ENCODE data around the gene GRAMD2A.

The GRAMD2A gene

DNA sequence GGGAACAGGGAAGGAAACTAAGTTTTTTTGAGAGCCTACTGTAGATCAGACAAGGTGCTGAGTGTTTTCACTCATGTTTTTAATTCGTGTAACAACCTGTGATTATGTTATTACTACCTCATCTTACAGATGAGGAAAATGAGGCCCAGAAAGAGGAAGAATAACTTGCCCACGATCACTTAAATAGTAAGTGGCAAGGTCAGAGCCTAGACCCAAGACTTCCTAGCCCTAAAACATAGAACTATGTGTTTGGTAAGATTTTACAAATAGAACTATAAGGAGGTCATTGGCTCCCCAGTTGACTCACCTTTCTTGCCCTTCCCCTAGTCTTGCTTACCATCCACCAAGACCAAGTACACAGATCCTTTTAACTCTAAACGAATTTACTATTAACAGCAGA lies 65.7 kb downstream of the GRAMD2A start:
- H3K27ac ChIP-seq (ENCODE audit: low read depth, low read length, severe bottlenecking) = no peak overlapping the region
- no CpG with 5 or more reads among the region's 3 CpGs for WGBS, 2 experiments (ENCODE audit: insufficient coverage in 2 of 2)
- no peaks in the 10 kb centered on the region for H3K4me1 ChIP-seq (ENCODE audit: control insufficient read depth, insufficient read depth, low read length, poor library complexity, severe bottlenecking)
- H3K36me3 ChIP-seq (ENCODE audit: control insufficient read depth, insufficient read depth, low read length) = no peaks in the 10 kb centered on the region
- H3K9me3 ChIP-seq (ENCODE audit: control insufficient read depth, low read length) = no peaks in the 10 kb centered on the region
- H3K4me3 ChIP-seq (ENCODE audit: extremely low read depth, insufficient read depth, low read length, poor library complexity, severe bottlenecking) = no peak overlapping the region

DNA sequence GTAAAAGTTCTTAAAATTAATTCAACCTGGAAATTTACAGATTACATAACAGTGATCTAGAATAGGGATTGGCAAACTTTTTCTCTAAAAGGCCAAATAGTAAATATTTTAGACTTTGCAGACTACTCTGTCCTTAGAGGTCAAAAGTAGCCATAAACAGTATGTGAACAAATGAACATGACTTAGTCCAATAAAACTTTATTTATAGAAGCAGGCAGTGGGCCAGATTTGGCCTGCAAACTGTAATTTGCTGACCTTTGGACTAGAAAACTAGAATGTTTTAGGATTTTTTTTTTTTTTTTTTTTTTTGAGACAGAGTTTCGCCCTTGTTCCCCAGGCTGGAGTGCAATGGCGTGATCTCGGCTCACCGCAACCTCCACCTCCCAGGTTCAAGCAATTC lies 67.3 kb downstream of the GRAMD2A start:
- H3K9me3 ChIP-seq (ENCODE audit: control insufficient read depth, low read length) = no peaks in the 10 kb centered on the region

DNA sequence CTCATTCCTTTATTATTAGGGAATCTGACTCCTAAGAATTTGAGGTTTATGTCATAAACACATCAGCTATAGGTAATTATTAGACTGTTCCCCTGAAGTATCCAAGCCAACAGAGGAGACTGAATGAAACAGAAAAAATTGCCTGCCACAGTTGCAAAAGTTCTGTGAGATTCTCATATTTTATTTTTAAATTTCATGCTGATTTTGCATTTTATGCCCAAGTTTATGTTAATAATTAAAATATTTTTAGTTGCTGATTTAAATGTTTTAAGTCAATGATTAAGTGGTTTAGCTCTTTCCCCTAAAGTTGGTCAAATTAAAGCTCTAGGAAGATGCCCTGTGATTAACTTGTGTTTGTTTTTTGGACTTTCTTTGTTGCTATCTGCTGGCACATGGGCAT lies 69.2 kb downstream of the GRAMD2A start:
- no peaks in the 10 kb centered on the region for H3K9me3 ChIP-seq (ENCODE audit: control insufficient read depth, low read length)
- H3K4me3 ChIP-seq (ENCODE audit: extremely low read depth, insufficient read depth, low read length, poor library complexity, severe bottlenecking) = no peak overlapping the region
- no peaks in the 10 kb centered on the region for H3K4me1 ChIP-seq (ENCODE audit: control insufficient read depth, insufficient read depth, low read length, poor library complexity, severe bottlenecking)
- H3K36me3 ChIP-seq (ENCODE audit: control insufficient read depth, insufficient read depth, low read length) = no peaks in the 10 kb centered on the region
- H3K27ac ChIP-seq (ENCODE audit: low read depth, low read length, severe bottlenecking) = no peak overlapping the region

More for the DNA sequence above, 67.3 kb downstream of the GRAMD2A start:
- no peaks in the 10 kb centered on the region for H3K4me1 ChIP-seq (ENCODE audit: control insufficient read depth, insufficient read depth, low read length, poor library complexity, severe bottlenecking)
- H3K4me3 ChIP-seq (ENCODE audit: extremely low read depth, insufficient read depth, low read length, poor library complexity, severe bottlenecking) = no peak overlapping the region
- H3K27ac ChIP-seq (ENCODE audit: low read depth, low read length, severe bottlenecking) = no peak overlapping the region
- 100% methylated on average over 4 of the region's 4 CpGs; no CpG with 5 or more reads in 1 of the 2 experiments for WGBS, 2 experiments (ENCODE audit: insufficient coverage in 2 of 2)
- no peaks in the 10 kb centered on the region for H3K36me3 ChIP-seq (ENCODE audit: control insufficient read depth, insufficient read depth, low read length)

DNA sequence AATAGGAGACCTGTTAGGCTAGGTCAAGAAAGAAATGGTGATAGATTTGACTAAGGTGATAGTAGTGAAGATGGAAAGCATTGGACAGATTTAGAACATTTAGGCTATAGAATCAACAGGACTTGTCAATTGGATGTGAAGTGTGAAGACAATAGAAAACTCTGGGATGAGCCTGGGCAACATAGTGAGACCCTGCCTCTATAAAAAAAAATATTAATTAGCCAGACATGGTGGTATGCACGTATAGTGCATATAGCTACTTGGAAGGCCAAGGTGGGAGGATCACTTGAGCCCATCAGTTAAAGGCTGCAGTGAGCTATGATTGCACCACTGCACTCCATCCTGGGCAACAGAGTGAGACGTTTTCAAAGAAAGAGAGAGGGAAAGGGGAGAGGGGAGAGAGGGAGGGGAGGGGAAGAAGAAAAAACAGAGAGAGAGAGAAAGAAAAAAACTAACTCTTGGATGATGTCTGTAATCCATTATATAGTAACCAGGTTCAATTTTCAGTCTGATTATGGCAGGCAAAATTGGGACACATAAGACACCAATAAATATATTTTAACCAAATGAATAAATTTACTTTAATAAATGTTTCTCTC lies 69.8 kb downstream of the GRAMD2A start:
- Histone ChIP-seq H3K36me3 (ENCODE audit: control insufficient read depth, insufficient read depth, low read length) (no peaks in the 10 kb centered on the region), H3K27ac (ENCODE audit: low read depth, low read length, severe bottlenecking) (no peak overlapping the region), H3K9me3 (ENCODE audit: control insufficient read depth, low read length) (no peaks in the 10 kb centered on the region), H3K4me3 (ENCODE audit: extremely low read depth, insufficient read depth, low read length, poor library complexity, severe bottlenecking) (no peak overlapping the region), H3K4me1 (ENCODE audit: control insufficient read depth, insufficient read depth, low read length, poor library complexity, severe bottlenecking) (no peaks in the 10 kb centered on the region)
- WGBS, 2 experiments (ENCODE audit: insufficient coverage in 2 of 2) = 83 to 86% methylated on average over 1 of the region's 2 CpGs

DNA sequence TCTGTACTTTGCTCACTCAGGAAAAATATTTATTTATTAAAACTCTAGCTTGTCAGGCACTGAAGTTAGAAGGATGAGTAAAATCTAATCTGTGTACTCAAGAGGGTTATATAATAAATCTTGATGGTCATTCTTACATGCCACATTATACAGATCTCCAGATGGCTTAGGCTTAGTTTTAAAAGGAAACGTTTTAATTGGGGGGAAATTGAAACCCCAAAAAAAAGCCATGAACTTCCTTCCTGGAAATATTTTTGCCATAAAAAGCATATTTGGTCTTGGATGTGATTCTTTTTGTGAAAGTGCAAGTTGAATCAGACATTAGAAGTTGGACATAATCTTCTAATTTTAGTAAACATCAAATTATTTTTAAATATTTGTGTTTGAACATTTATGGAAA lies 73.4 kb downstream of the GRAMD2A start:
- no CpG with 5 or more reads among the region's 1 CpG for WGBS, 2 experiments (ENCODE audit: insufficient coverage in 2 of 2)
- H3K9me3 ChIP-seq (ENCODE audit: control insufficient read depth, low read length) = no peaks in the 10 kb centered on the region
- H3K27ac ChIP-seq (ENCODE audit: low read depth, low read length, severe bottlenecking) = no peak overlapping the region
- peaks cover 2% of the 10 kb centered on the region for H3K4me1 ChIP-seq (ENCODE audit: control insufficient read depth, insufficient read depth, low read length, poor library complexity, severe bottlenecking)
- no peak overlapping the region for H3K4me3 ChIP-seq (ENCODE audit: extremely low read depth, insufficient read depth, low read length, poor library complexity, severe bottlenecking)
- no peaks in the 10 kb centered on the region for H3K36me3 ChIP-seq (ENCODE audit: control insufficient read depth, insufficient read depth, low read length)

DNA sequence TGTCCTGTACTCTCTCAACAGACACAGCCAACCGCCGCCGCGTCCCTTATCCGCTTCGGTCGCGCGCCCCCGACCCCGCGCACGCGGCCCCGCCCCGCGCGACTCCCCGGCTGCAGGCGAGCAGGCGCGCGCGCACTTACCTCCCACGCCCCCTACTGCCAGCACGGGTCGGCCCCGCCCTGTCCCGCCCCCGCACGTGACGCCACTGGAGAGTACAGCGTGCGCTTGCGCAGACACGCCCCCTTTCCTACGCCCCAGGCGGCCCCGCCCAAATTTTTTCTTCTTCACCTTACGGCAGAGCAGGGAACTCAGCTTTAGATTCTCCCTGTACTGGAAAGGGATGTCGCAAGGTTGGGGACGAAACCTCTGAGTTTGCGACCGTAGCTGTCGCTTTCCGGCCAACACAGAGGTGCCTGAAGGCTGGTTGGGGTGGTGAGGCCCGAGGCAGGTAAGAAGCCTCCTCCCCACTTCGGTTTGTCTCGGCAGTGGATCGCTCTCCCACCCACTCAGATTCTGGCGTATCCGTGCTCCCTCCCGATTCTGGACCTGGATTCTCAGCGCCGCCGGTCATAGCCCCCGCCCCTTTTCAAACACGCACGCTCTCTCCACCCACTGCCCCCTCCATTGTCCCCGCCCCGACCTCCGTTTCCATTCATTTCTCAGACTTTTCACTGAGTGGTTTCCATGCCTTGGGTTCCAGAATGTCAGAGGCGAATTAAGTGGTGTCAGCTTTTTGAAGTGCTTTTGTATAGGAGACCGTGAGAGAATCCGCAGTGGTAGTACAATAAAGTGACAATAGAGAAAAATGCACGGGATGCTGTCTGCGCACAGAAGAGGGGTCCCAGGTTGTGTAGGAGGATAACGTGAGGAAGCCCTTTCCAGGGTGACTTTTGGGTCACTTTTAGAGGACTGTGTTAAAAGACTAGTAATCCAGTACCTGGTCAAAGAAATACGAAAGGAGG lies 79.3 kb downstream of the GRAMD2A start, which contains the start of the genes MYO9A and SENP8:
TSS of gene MYO9A (minus strand) at position 134 of the 962 bp plus-strand sequence. CDS start 71,587 bp downstream, outside the sequence.
TSS of gene SENP8 (plus strand) at position 387 of the 962 bp plus-strand sequence. CDS start 21,221 bp downstream, outside the sequence.
- WGBS, 2 experiments (ENCODE audit: insufficient coverage in 2 of 2) = 1% methylated on average over 41 to 46 of the region's 69 CpGs

DNA sequence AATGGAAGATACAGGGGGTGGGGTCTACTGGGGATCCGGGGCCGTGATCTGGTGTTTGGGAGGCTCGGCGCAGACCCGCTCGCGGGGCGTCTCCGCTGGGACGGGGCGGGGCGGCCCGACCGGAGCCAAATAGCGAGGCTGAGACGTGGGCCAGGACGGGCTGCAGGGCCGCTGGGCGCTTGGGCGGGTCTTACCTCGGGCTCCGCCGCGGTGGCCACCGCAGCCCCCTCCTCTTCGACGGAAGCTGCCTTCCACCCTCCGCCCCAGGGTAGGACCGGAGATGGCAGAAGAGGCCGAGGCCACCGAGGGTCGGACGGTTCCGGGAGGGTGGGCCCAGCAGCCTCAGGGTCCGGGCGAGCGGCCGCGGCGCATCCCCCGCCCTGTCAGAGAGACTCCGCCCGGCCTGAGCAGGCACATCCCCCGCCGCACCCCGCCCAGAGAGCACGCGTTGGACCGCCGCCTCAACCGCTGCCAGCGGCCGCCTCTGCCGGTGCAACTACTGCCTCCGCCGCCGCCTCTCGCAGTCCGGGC lies 80.0 kb downstream of the GRAMD2A start:
- no peaks in the 10 kb centered on the region for H3K36me3 ChIP-seq (ENCODE audit: control insufficient read depth, insufficient read depth, low read length)
- WGBS, 2 experiments (ENCODE audit: insufficient coverage in 2 of 2) = 0% methylated on average over 30 to 47 of the region's 59 CpGs
- peak overlapping the region; percentile 81 for H3K4me3 ChIP-seq (ENCODE audit: extremely low read depth, insufficient read depth, low read length, poor library complexity, severe bottlenecking)
- no peaks in the 10 kb centered on the region for H3K9me3 ChIP-seq (ENCODE audit: control insufficient read depth, low read length)
- H3K4me1 ChIP-seq (ENCODE audit: control insufficient read depth, insufficient read depth, low read length, poor library complexity, severe bottlenecking) = peaks cover 16% of the 10 kb centered on the region
- H3K27ac ChIP-seq (ENCODE audit: low read depth, low read length, severe bottlenecking) = peak overlapping the region; percentile 96

More for the DNA sequence above, 79.3 kb downstream of the GRAMD2A start, which contains the start of the genes MYO9A and SENP8:
- H3K27ac ChIP-seq (ENCODE audit: low read depth, low read length, severe bottlenecking) = peak within 1 kb of the TSS; percentile 96
- no peaks in the 10 kb centered on the region for H3K9me3 ChIP-seq (ENCODE audit: control insufficient read depth, low read length)
- H3K4me3 ChIP-seq (ENCODE audit: extremely low read depth, insufficient read depth, low read length, poor library complexity, severe bottlenecking) = peak within 1 kb of the TSS; percentile 81
- H3K4me1 ChIP-seq (ENCODE audit: control insufficient read depth, insufficient read depth, low read length, poor library complexity, severe bottlenecking) = peaks cover 16% of the 10 kb centered on the region
- H3K36me3 ChIP-seq (ENCODE audit: control insufficient read depth, insufficient read depth, low read length) = no peaks in the 10 kb centered on the region

DNA sequence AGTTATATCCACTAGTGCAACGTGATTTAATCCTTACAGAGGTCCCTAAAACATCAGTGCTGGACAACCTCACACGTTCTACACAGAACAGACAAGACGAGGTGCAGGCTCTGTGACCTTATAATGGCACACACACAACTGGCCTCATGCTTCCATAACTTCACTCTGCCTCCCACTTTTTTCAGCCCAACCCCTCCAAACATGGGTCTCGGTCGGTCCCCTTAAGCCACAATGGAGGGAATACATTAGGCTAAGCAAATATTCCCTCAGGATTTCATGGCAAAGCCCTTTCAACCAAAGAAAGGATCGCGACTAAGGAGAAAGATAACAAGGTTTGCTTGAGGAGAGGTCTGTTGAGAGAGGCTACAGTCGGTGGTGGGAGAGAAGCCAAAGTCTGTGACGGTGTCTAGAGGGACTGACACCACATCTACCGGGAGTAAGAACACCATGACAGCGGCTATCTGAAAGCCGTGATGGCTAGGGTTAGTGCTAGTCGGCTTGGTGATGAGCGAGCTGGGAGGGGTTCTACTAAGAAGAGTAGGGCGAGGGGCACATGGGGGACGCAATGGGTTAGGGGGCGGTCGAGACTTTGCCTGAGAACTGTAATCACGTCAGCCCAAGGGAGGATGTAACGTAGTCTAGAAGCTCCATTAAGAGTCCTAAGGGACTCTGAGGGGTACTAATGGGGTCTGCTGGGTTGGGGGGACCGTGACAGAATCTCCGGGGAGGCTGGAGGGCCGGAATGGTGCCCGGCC lies 80.7 kb downstream of the GRAMD2A start:
- Histone ChIP-seq H3K36me3 (ENCODE audit: control insufficient read depth, insufficient read depth, low read length) (no peaks in the 10 kb centered on the region), H3K4me1 (ENCODE audit: control insufficient read depth, insufficient read depth, low read length, poor library complexity, severe bottlenecking) (peaks cover 16% of the 10 kb centered on the region), H3K9me3 (ENCODE audit: control insufficient read depth, low read length) (no peaks in the 10 kb centered on the region), H3K27ac (ENCODE audit: low read depth, low read length, severe bottlenecking) (peak overlapping the region; percentile 96), H3K4me3 (ENCODE audit: extremely low read depth, insufficient read depth, low read length, poor library complexity, severe bottlenecking) (peak overlapping the region; percentile 81)
- WGBS, 2 experiments (ENCODE audit: insufficient coverage in 2 of 2) = 1 to 4% methylated on average over 20 to 24 of the region's 24 CpGs

DNA sequence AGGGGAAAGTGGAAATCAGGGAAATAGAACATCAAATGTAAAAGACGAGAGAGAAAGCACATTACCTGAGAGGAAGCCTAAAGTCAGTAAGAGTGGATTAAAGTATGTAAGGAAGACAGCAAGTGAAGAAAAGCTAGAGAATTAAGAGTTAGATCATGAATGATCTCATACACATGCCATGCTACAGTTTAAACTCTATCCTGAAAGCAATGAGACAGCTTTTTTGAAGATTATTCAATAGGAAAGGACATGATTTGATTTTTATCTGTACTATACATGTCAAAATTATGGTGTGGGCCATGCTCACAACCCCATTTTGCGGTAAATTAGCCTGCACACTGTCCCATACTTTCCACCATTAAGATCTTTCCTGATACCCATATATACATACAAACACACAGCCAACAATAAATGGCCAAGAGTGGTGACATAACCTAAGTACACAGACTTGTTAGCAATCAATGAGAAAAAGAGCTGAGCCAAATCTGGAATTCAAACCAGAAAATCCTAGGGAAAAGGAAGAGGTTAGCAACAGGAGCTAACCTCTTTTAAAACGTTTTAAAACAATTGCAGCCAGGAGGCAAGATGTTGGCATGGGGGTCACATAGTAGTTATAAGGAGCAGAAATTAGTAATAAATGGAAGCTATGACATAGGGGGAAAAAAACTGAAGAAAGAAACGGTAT lies 84.1 kb downstream of the GRAMD2A start:
- H3K4me3 ChIP-seq (ENCODE audit: extremely low read depth, insufficient read depth, low read length, poor library complexity, severe bottlenecking) = no peak overlapping the region
- 83 to 95% methylated on average over 3 of the region's 4 CpGs for WGBS, 2 experiments (ENCODE audit: insufficient coverage in 2 of 2)

DNA sequence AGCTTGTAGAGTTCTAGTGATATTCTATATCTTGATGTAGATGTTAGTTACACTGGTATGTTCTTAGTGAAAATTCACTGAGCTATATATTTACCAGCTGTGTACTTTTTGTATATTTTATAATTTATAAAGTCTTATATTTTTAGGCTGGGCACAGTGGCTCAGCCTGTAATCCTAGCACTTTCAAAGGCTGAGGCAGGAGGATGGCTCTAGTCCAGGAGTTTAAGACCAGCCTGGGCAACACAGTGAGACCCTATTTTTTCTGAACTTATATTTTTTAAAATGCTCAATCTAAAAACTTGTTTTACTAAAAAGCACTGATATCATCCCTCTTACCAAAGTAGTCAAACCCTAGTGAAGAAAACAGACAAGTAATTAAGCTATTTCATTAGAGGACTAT lies 84.8 kb downstream of the GRAMD2A start:
- Histone ChIP-seq H3K27ac (ENCODE audit: low read depth, low read length, severe bottlenecking) (no peak overlapping the region), H3K36me3 (ENCODE audit: control insufficient read depth, insufficient read depth, low read length) (no peaks in the 10 kb centered on the region), H3K9me3 (ENCODE audit: control insufficient read depth, low read length) (no peaks in the 10 kb centered on the region), H3K4me1 (ENCODE audit: control insufficient read depth, insufficient read depth, low read length, poor library complexity, severe bottlenecking) (peaks cover 8% of the 10 kb centered on the region), H3K4me3 (ENCODE audit: extremely low read depth, insufficient read depth, low read length, poor library complexity, severe bottlenecking) (no peak overlapping the region)

More for the DNA sequence above, 84.1 kb downstream of the GRAMD2A start:
- Histone ChIP-seq H3K27ac (ENCODE audit: low read depth, low read length, severe bottlenecking) (no peak overlapping the region), H3K4me1 (ENCODE audit: control insufficient read depth, insufficient read depth, low read length, poor library complexity, severe bottlenecking) (peaks cover 8% of the 10 kb centered on the region), H3K9me3 (ENCODE audit: control insufficient read depth, low read length) (no peaks in the 10 kb centered on the region), H3K36me3 (ENCODE audit: control insufficient read depth, insufficient read depth, low read length) (no peaks in the 10 kb centered on the region)

Data from mesodermal cell (in vitro differentiated cells).